Kidney (tissue), 14 donors: ENCODE data around the gene COL6A5. TPM values are rescaled to one million over a fixed set of nuclear protein-coding genes. Genes with fewer than 3 reads are reported as not detected.

Experiments used
- DNase-seq, 5 donors: peaks; one replicate each; pipeline ENCODE4 v3.0.0-alpha.2; 2013 to 2020
- FAIRE-seq: peaks from 2 replicates; lab custom pipeline; 2012; peaks lifted over from hg19 to GRCh38; lab: Jason Lieb, UNC
- H3K27ac ChIP-seq, 2 donors: one replicate each; pipeline ENCODE4 v1.7.0; 2013; ENCODE audit warnings: low read depth in 2 of 2, low read length in 2 of 2, inconsistent platforms in 1 of 2
- H3K27me3 ChIP-seq: one replicate; pipeline ENCODE4 v1.7.1; 2013; ENCODE audit warnings: low read length, inconsistent platforms; ENCODE audit not compliant: control insufficient read depth, insufficient read depth
- H3K36me3 ChIP-seq, 3 donors: one replicate each; pipeline versions ENCODE4 v1.7.0 to v1.7.1; 2013; ENCODE audit warnings: low read length in 3 of 3, control low read depth in 1 of 3, inconsistent platforms in 1 of 3; ENCODE audit not compliant: insufficient read depth in 3 of 3, control insufficient read depth in 2 of 3
- H3K4me1 ChIP-seq, 3 donors: one replicate each; pipeline versions ENCODE4 v1.7.0 to v1.7.1; 2013; ENCODE audit warnings: low read length in 3 of 3, inconsistent platforms in 1 of 3, low read depth in 1 of 3; ENCODE audit not compliant: control insufficient read depth in 2 of 3, insufficient read depth in 2 of 3
- H3K4me3 ChIP-seq, 3 donors: one replicate each; pipeline versions ENCODE4 v1.7.0 to v1.8.1; 2013; ENCODE audit warnings: low read length in 3 of 3, control low read depth in 1 of 3, inconsistent platforms in 1 of 3
- H3K9ac ChIP-seq, 3 donors: one replicate each; pipeline versions ENCODE4 v1.7.0 to v1.7.1; 2013; ENCODE audit warnings: low read length in 3 of 3, control low read depth in 1 of 3, inconsistent platforms in 1 of 3
- H3K9me3 ChIP-seq, 3 donors: one replicate each; pipeline versions ENCODE4 v1.7.0 to v1.7.1; 2013; ENCODE audit warnings: low read length in 3 of 3, control low read depth in 1 of 3, inconsistent platforms in 1 of 3; ENCODE audit not compliant: control insufficient read depth in 2 of 3, insufficient read depth in 1 of 3
- CTCF ChIP-seq: IDR thresholded peaks from 3 replicates; pipeline ENCODE4 v1.5.1; 2012; ENCODE audit warnings: mild to moderate bottlenecking, moderate library complexity, borderline replicate concordance; ENCODE audit not compliant: insufficient read depth; ENCODE audit errors: extremely low read depth
- intact Hi-C: fragments of 100-400 bp; cut with DNase I; formaldehyde crosslinking; loops from one replicate; pipeline ENCODE4 v1.11.1; 2022
- polyA plus RNA-seq: library from polyadenylated mRNA; stranded (reverse); fragments of 350-450 nt; fragmentation: Illumina TruSeq; extraction: RNeasy Lipid Tissue Mini Kit (QIAGEN cat#74804); gene quantifications from one replicate; pipeline ENCODE4 v1.2.3, GENCODE V29; 2014; ENCODE audit warnings: low read depth, low replicate concordance; ENCODE audit not compliant: insufficient read depth
- total RNA-seq: library from RNA; stranded (reverse); fragmentation: NEBNext Ultra II Directional; extraction: Animal tissue kit (Norgen Biotek cat#: 25700); gene quantifications from one replicate; pipeline ENCODE4 v1.2.1, GENCODE V29; 2021
- donor health status: control.
- donor health status: control.
- donor health status: control.
- donor health status: control.
- donor health status: control.
- donor health status: DM: yes; HTN: yes; CAD: no.
- donor health status: Normal renal cell carcinoma (clear cell type).

The COL6A5 gene
- total and polyA plus RNA-seq, 2 donors from 2014 or later = 0.41 TPM; not detected in 1

GRCh38 chr3:130488288-130488687 is 142.8 kb downstream of the COL6A5 start:
- FAIRE-seq (no peak), DNase-seq (no peak)
- Histone ChIP-seq H3K27ac (no peak overlapping the region), H3K27me3 (no peaks in the 10 kb centered on the region), H3K36me3 (no peaks in the 10 kb centered on the region), H3K9ac (no peak overlapping the region), H3K9me3 (no peaks in the 10 kb centered on the region), H3K4me1 (no peaks in the 10 kb centered on the region), H3K4me3 (no peak overlapping the region)
- no peak for TF ChIP-seq CTCF
- intact Hi-C loops = no loop called here

GRCh38 chr3:130488769-130489450 is 143.4 kb downstream of the COL6A5 start:
- intact Hi-C loops = no loop called here
- Histone ChIP-seq H3K4me1 (no peaks in the 10 kb centered on the region), H3K27me3 (no peaks in the 10 kb centered on the region), H3K27ac (no peak overlapping the region), H3K36me3 (no peaks in the 10 kb centered on the region), H3K4me3 (no peak overlapping the region), H3K9me3 (no peaks in the 10 kb centered on the region), H3K9ac (no peak overlapping the region)
- TF ChIP-seq CTCF = no peak
- no peak for DNase-seq
- no peak for FAIRE-seq

- no peak for DNase-seq
- intact Hi-C loops = no loop called here
- H3K4me1 ChIP-seq = no peaks in the 10 kb centered on the region
Observed at GRCh38 chr3:130490241-130490640, 144.8 kb downstream of the COL6A5 start.

More at GRCh38 chr3:130490241-130490640, 144.8 kb downstream of the COL6A5 start:
- no peak for TF ChIP-seq CTCF
- H3K27me3 ChIP-seq = no peaks in the 10 kb centered on the region
- H3K4me3 ChIP-seq = no peak overlapping the region
- no peak overlapping the region for H3K9ac ChIP-seq
- no peaks in the 10 kb centered on the region for H3K9me3 ChIP-seq
- H3K36me3 ChIP-seq = no peaks in the 10 kb centered on the region
- no peak overlapping the region for H3K27ac ChIP-seq
- FAIRE-seq = no peak
